ENCODE results near the gene HAX1. TPM values are rescaled to one million over a fixed set of nuclear protein-coding genes. Genes with fewer than 3 reads are reported as not detected.
"Not testable (repeated sequence)": the region's sequence is repeated elsewhere in the genome, so short reads cannot be mapped to it uniquely, and the experiment has no call there.

Gene HAX1
- polyA plus RNA-seq, 1 of the 3 experiments (the other 2 are of a cell fraction): 74.1 TPM

DNA sequence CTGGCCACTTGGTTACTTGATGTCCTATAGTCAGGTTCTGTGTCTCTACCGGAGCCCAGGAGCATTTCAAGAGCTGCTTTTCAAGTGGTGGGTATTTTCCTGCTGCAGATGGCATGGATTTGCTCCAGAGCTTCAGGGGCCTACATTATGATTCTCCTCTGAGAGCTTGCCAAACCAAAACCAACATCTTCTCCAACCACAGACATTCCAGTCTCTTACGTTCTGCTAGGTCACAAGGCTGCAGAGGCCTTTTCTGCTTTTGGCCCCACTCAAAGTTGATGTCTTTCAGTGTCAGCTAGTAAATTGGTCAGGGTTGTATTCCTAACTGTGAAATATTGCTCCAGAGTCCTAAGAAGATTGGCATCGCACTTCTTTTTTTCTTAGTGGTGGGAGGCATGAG lies 33.7 kb downstream of the HAX1 start:
- no peaks in the 10 kb centered on the region for H3K9me2 ChIP-seq
- no peaks in the 10 kb centered on the region for H4K20me1 ChIP-seq (ENCODE audit: insufficient read depth)
- H3K4me3 ChIP-seq (ENCODE audit: low read depth in 2 of 2, low read length in 1 of 2): no peak overlapping the region
- H3K27ac ChIP-seq (ENCODE audit: low read depth in 2 of 2, low read length in 1 of 2): no peak overlapping the region
- no peaks in the 10 kb centered on the region for H3K9me3 ChIP-seq
- ChIA-PET POLR2A (no interaction called here), CTCF (interaction anchor here (1.0 kb wide), 1 partner anchor 29 kb away, joined by 5 read pairs; no protein-coding TSS in a partner anchor)
- no peaks in the 10 kb centered on the region for H3K4me1 ChIP-seq (ENCODE audit: control insufficient read depth in 1 of 2, insufficient read depth in 2 of 2, low read depth in 1 of 2, low read length in 1 of 2)
- H3K9ac ChIP-seq: no peak overlapping the region
- DNase-seq: no peak
- H3K27me3 ChIP-seq (ENCODE audit: insufficient read depth): no peaks in the 10 kb centered on the region
- H3F3A ChIP-seq (replicated peaks; ENCODE audit: insufficient read depth): no peaks in the 10 kb centered on the region
- 62% methylated on average over 3 of the region's 3 CpGs for WGBS (ENCODE audit: low lambda C conversion rate)
- TF ChIP-seq, protein P1, sequence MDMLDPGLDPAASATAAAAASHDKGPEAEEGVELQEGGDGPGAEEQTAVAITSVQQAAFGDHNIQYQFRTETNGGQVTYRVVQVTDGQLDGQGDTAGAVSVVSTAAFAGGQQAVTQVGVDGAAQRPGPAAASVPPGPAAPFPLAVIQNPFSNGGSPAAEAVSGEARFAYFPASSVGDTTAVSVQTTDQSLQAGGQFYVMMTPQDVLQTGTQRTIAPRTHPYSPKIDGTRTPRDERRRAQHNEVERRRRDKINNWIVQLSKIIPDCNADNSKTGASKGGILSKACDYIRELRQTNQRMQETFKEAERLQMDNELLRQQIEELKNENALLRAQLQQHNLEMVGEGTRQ (IDR thresholded peaks at IDR 0.05; ENCODE audit: borderline replicate concordance, low read depth, low read length): no peak
- no peak for TF ChIP-seq RXRA (IDR thresholded peaks at IDR 0.05; ENCODE audit: borderline replicate concordance, low read depth)
- TF ChIP-seq TEAD4 (IDR thresholded peaks at IDR 0.05; ENCODE audit: borderline replicate concordance, insufficient read depth): no peak
- TF ChIP-seq ELF1 (IDR thresholded peaks at IDR 0.05): no peak
- no peak for TF ChIP-seq NFIC (IDR thresholded peaks at IDR 0.05; ENCODE audit: borderline replicate concordance)
- TF ChIP-seq TCF12 (IDR thresholded peaks at IDR 0.05): no peak
- TF ChIP-seq SMC3 (IDR thresholded peaks at IDR 0.05; ENCODE audit: low read depth, low read length): no peak
- H2AFZ ChIP-seq (ENCODE audit: low read depth): no peak overlapping the region
- no peaks in the 10 kb centered on the region for H3K79me2 ChIP-seq (ENCODE audit: insufficient read depth)
- no peak overlapping the region for H3K4me2 ChIP-seq
- no peaks in the 10 kb centered on the region for H3K36me3 ChIP-seq (replicated peaks in 1 of 2; ENCODE audit: control insufficient read depth in 1 of 2, insufficient read depth in 2 of 2, low read length in 1 of 2)

DNA sequence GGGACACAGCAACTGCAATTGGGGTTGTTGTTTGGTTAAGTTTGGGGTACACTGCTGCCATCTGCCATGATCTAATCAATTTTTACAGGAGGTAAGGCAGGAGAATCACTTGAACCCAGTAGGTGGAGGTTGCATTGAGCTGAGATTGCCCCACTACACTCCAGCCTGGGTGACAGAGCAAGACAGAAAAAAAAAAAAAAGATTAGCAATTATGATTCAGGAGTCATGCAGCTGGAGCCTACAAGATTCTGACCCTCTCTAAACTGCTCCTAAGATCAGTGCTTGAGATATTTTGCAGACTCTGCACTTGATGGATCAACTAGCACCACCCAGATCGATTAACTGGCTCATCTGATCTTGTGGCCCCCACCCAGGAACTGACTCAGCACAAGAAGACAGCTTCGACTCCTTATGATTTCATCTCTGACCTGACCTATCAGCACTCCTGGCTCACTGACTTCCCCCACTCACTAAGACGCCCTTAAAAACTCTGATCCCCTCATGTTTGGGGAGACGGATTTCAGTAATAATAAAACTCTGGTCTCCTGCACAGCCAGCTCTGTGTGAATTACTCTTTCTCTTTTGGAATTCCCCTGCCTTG lies 35.3 kb downstream of the HAX1 start:
- H3K27me3 ChIP-seq (ENCODE audit: insufficient read depth); DNase-seq; H3K9ac ChIP-seq; H3F3A ChIP-seq (replicated peaks; ENCODE audit: insufficient read depth); POLR2A ChIA-PET; H3K79me2 ChIP-seq (ENCODE audit: insufficient read depth); H3K27ac ChIP-seq (ENCODE audit: low read depth in 2 of 2, low read length in 1 of 2); H3K36me3 ChIP-seq (replicated peaks in 1 of 2; ENCODE audit: control insufficient read depth in 1 of 2, insufficient read depth in 2 of 2, low read length in 1 of 2); H3K4me1 ChIP-seq (ENCODE audit: control insufficient read depth in 1 of 2, insufficient read depth in 2 of 2, low read depth in 1 of 2, low read length in 1 of 2); H3K4me2 ChIP-seq; H3K9me2 ChIP-seq; H2AFZ ChIP-seq (ENCODE audit: low read depth); H3K4me3 ChIP-seq (ENCODE audit: low read depth in 2 of 2, low read length in 1 of 2); H3K9me3 ChIP-seq; H4K20me1 ChIP-seq (ENCODE audit: insufficient read depth): not testable (repeated sequence)
- 26% methylated on average over 3 of the region's 4 CpGs for WGBS (ENCODE audit: low lambda C conversion rate)
- CTCF ChIA-PET: interaction anchor here (2.9 kb wide), 1 partner anchor 17 kb away, joined by 12 read pairs; the partner anchor contains the start of gene ATP8B2

DNA sequence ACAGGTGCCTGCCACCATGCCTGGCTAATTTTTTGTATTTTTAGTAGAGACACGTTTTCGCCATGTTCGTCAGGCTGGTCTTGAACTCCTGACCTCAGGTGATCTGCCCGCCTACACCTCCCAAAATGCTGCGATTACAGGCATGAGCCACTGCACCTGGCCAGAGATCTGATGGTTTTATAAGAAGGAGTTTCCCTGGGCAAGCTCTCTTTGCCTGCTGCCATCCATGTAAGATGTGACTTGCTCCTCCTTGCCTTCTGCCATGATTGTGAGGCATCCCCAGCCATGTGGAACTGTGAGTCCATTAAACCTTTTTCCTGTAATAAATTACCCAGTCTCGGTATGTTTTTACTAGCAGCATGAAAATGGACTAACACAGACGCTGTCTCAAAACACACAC lies 36.7 kb downstream of the HAX1 start:
- H3K27me3 ChIP-seq (ENCODE audit: insufficient read depth); DNase-seq; H2AFZ ChIP-seq (ENCODE audit: low read depth); H3K4me1 ChIP-seq (ENCODE audit: control insufficient read depth in 1 of 2, insufficient read depth in 2 of 2, low read depth in 1 of 2, low read length in 1 of 2); POLR2A ChIA-PET; H3K27ac ChIP-seq (ENCODE audit: low read depth in 2 of 2, low read length in 1 of 2); H3F3A ChIP-seq (replicated peaks; ENCODE audit: insufficient read depth); H3K4me2 ChIP-seq; H3K4me3 ChIP-seq (ENCODE audit: low read depth in 2 of 2, low read length in 1 of 2); H3K9me3 ChIP-seq; H3K36me3 ChIP-seq (replicated peaks in 1 of 2; ENCODE audit: control insufficient read depth in 1 of 2, insufficient read depth in 2 of 2, low read length in 1 of 2); H4K20me1 ChIP-seq (ENCODE audit: insufficient read depth); H3K9ac ChIP-seq; H3K79me2 ChIP-seq (ENCODE audit: insufficient read depth); H3K9me2 ChIP-seq: not testable (repeated sequence)
- CTCF ChIA-PET: interaction anchor here (2.9 kb wide), 1 partner anchor 15 kb away, joined by 12 read pairs; the partner anchor contains the start of gene ATP8B2
- WGBS (ENCODE audit: low lambda C conversion rate): 51% methylated on average over 7 of the region's 7 CpGs

DNA sequence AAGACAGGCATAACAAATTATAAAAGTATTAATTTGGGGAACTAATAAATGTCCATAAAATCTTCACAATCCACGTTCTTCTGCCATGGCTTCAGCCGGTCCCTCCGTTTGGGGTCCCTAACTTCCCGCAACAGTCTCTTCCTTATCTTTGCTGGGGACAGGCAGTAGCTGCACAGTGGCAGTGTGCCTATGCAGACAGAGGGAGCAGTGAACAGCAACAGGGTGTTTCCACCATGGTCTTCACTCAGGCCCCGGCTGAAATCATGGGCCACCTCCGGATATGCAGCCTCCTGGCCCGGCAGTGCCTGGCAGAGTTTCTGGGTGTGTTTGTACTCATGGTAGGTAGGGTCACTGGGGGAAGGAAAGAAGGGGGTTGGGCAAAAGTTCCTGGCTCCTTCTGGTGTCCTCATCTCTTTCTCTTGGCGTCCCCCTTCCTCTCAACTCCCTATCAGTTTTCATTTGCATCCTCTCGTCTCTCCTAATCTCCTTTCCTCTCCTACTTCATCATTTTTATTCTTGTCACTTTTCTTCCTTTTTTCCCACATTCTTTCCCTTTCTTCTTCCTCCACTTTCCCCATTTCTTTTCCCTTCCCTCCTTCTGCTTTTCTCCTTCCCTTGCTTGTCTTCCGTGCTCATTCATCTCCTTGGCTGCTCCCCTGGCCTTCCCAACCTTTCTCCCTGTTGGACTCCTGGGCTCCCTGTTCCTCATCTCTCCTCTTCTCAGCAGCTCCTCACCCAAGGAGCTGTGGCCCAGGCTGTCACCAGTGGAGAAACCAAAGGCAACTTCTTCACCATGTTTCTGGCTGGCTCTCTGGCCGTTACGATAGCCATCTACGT lies 40.0 kb downstream of the HAX1 start:
- H3K27ac ChIP-seq (ENCODE audit: low read depth in 2 of 2, low read length in 1 of 2); H3K4me1 ChIP-seq (ENCODE audit: control insufficient read depth in 1 of 2, insufficient read depth in 2 of 2, low read depth in 1 of 2, low read length in 1 of 2); H4K20me1 ChIP-seq (ENCODE audit: insufficient read depth); DNase-seq; H3K79me2 ChIP-seq (ENCODE audit: insufficient read depth); H3K9me3 ChIP-seq; H3K4me2 ChIP-seq; H3K27me3 ChIP-seq (ENCODE audit: insufficient read depth); H3K9me2 ChIP-seq; H3F3A ChIP-seq (replicated peaks; ENCODE audit: insufficient read depth); H2AFZ ChIP-seq (ENCODE audit: low read depth); H3K9ac ChIP-seq; POLR2A ChIA-PET; H3K36me3 ChIP-seq (replicated peaks in 1 of 2; ENCODE audit: control insufficient read depth in 1 of 2, insufficient read depth in 2 of 2, low read length in 1 of 2); H3K4me3 ChIP-seq (ENCODE audit: low read depth in 2 of 2, low read length in 1 of 2): not testable (repeated sequence)
- CTCF ChIA-PET: interaction anchor here (1.0 to 1.1 kb wide), 2 partner anchors 22 to 167 kb away, joined by 3 to 4 read pairs; no protein-coding TSS in a partner anchor
- 51% methylated on average over 13 of the region's 13 CpGs for WGBS (ENCODE audit: low lambda C conversion rate)

All from SK-N-SH (cell line).